GM12878 (cell line): Measurements from ENCODE around the gene CSMD2. TPM values are rescaled to one million over a fixed set of nuclear protein-coding genes. Genes with fewer than 3 reads are reported as not detected.

ENCODE experiments used
- ATAC-seq: fragments of 200-7000 bp; cut with Tn5 transposase; 3 replicates; pipeline ENCODE4 v1.9.1; 2020; ENCODE audit warnings: mild to moderate bottlenecking, moderate library complexity
- BruUV-seq: library from RNA; stranded (reverse); fragments of 400-500 nt; replicated peaks from 2 replicates; lab custom pipeline; 2021; lab: Mats Ljungman, UMichigan
- CTCF ChIA-PET: fragments of 300-600 bp; sonication (Branson Sonifier 250); formaldehyde crosslinking; extraction: SDS; loops from one replicate; lab custom pipeline; 2021; ENCODE audit warnings: inconsistent platforms; lab: Yijun Ruan, JAX
- POLR2A ChIA-PET: fragments of 350-600 bp; formaldehyde crosslinking; extraction: SDS; loops from one replicate; lab custom pipeline; 2021; ENCODE audit warnings: inconsistent platforms; lab: Charles Lee
- RAD21 ChIA-PET: fragments of 300-600 bp; sonication (Branson Sonifier 250); formaldehyde crosslinking; loops from one replicate; lab custom pipeline; 2023; ENCODE audit warnings: antibody characterized with exemption; ENCODE audit not compliant: unreplicated experiment; lab: Charles Lee
- SMC1A ChIA-PET: fragments of 300-600 bp; sonication (Branson Sonifier 250); formaldehyde crosslinking; loops from one replicate; lab custom pipeline; 2023; ENCODE audit not compliant: unreplicated experiment, uncharacterized antibody; lab: Charles Lee
- DNase-seq: peaks from one replicate; pipeline ENCODE4 v3.0.0-alpha.2; 2011; ENCODE audit warnings: low read depth, low spot score
- FAIRE-seq: peaks from 3 replicates; lab custom pipeline; 2011; peaks lifted over from hg19 to GRCh38; lab: Jason Lieb, UNC
- H2AFZ ChIP-seq: 2 replicates; pipeline ENCODE4 v1.6.0; 2011; ENCODE audit warnings: low read depth, low read length, control low read depth; ENCODE audit not compliant: control insufficient read depth
- H3K27ac ChIP-seq: 2 replicates; pipeline ENCODE4 v1.5.1; 2011; ENCODE audit warnings: control low read depth; ENCODE audit not compliant: control insufficient read depth, insufficient read depth
- H3K27me3 ChIP-seq, 2 experiments: replicated peaks in 1 of 2; 2 replicates each; pipeline versions ENCODE4 v1.6.0 to v1.6.1; 2011; ENCODE audit warnings: low read length in 1 of 2; ENCODE audit not compliant: control insufficient read depth in 2 of 2, insufficient read depth in 2 of 2
- H3K36me3 ChIP-seq, 2 experiments: 2 replicates each; pipeline ENCODE4 v1.5.1; 2011; ENCODE audit warnings: low read length in 1 of 2; ENCODE audit not compliant: control insufficient read depth in 2 of 2, insufficient read depth in 2 of 2
- H3K4me1 ChIP-seq: 2 replicates; pipeline ENCODE4 v1.6.1; 2011; ENCODE audit warnings: mild to moderate bottlenecking, low read length, moderate library complexity, mixed read lengths; ENCODE audit not compliant: control insufficient read depth, insufficient read depth
- H3K4me2 ChIP-seq: 2 replicates; pipeline ENCODE4 v1.6.0; 2011; ENCODE audit warnings: control low read depth; ENCODE audit not compliant: control insufficient read depth, insufficient read depth
- H3K4me3 ChIP-seq: fragments of 200-600 bp; sonication (generic); 2 replicates; pipeline ENCODE4 v1.5.1; 2016
- H3K79me2 ChIP-seq: 2 replicates; pipeline ENCODE4 v1.6.0; 2011; ENCODE audit warnings: low read length; ENCODE audit not compliant: control insufficient read depth, insufficient read depth
- H3K9ac ChIP-seq: 2 replicates; pipeline ENCODE4 v1.8.0; 2011; ENCODE audit warnings: low read length, control low read depth, mixed read lengths; ENCODE audit not compliant: control insufficient read depth, insufficient read depth
- H3K9me3 ChIP-seq: replicated peaks from 3 replicates; pipeline ENCODE4 v1.5.1; 2011; ENCODE audit warnings: mild to moderate bottlenecking, low read length; ENCODE audit not compliant: control insufficient read depth, insufficient read depth
- H4K20me1 ChIP-seq: 2 replicates; pipeline ENCODE4 v1.6.0; 2011; ENCODE audit not compliant: control insufficient read depth, insufficient read depth
- PBX3 ChIP-seq: IDR thresholded peaks from 2 replicates; pipeline ENCODE4 v1.6.1; 2011; ENCODE audit warnings: mild to moderate bottlenecking, low read depth, low read length, moderate library complexity; ENCODE audit not compliant: insufficient replicate concordance
- RELA ChIP-seq: fragments of 450-650 bp; IDR thresholded peaks from 2 replicates; pipeline ENCODE4 v1.8.0; 2014; ENCODE audit warnings: borderline replicate concordance; ENCODE audit not compliant: partially characterized antibody
- SMC3 ChIP-seq: IDR thresholded peaks from 2 replicates; pipeline ENCODE4 v1.6.1; 2011; ENCODE audit warnings: low read length, improper control_type of control experiment, borderline replicate concordance
- ZNF24 ChIP-seq: fragments of 450-650 bp; IDR thresholded peaks from 2 replicates; pipeline ENCODE4 v1.6.1; 2017; ENCODE audit warnings: antibody characterized with exemption, mild to moderate bottlenecking
- WGBS: methylation state at CpG from one replicate; pipeline ENCODE4 v1.1.6; 2016; ENCODE audit warnings: low lambda C conversion rate; ENCODE audit not compliant: insufficient replicate concordance, insufficient coverage; ENCODE audit errors: missing lambda C conversion rate; 5-methylcytosine and 5-hydroxymethylcytosine counted together
- in situ Hi-C: fragments of 300-500 bp; cut with MboI; formaldehyde crosslinking; loops from 9 replicates; pipeline ENCODE4 v1.14.3; 2018; ENCODE audit warnings: mixed read lengths
- intact Hi-C: fragments of 100-400 bp; cut with micrococcal nuclease; formaldehyde crosslinking; loops from one replicate; pipeline ENCODE4 v1.14.2; 2022; ENCODE audit not compliant: unreplicated experiment
- polyA plus RNA-seq, 11 experiments: library from polyadenylated mRNA; depleted of rRNA in 4 of 11; unstranded in 6 of 11; stranded (reverse) in 5 of 11; fragments of >200 nt; fragmentation: Nextera tagmentation in 4 of 11; fragmentation: Illumina TruSeq in 1 of 11; extraction: Ambion mirVana in 4 of 11; extraction: Trizol in 1 of 11; gene quantifications; 1 replicate in 1 of 11; 2 replicates in 10 of 11; pipeline versions ENCODE4 v1.2.1 to v1.2.3, GENCODE V29; 2011 to 2016; ENCODE audit warnings: inconsistent platforms in 2 of 11, missing spikeins in 2 of 11, low read depth in 1 of 11
- total RNA-seq, 4 experiments: library from RNA; depleted of rRNA in 3 of 4; stranded (reverse); fragments of >200 nt in 3 of 4; fragmentation: Illumina TruSeq in 1 of 4; extraction: Trizol in 1 of 4; gene quantifications; 2 replicates each; pipeline versions ENCODE4 v1.2.1 to v1.2.3, GENCODE V29; 2013 to 2021

CSMD2 gene
- total and polyA plus RNA-seq, 10 of the 15 experiments (the other 5 are each of a cell fraction or from before 2014, with no cell fraction given) = under 0.01 TPM; not detected in 9

- no peak overlapping the region for H3K9ac ChIP-seq
- H3K4me1 ChIP-seq = no peaks in the 10 kb centered on the region
- H4K20me1 ChIP-seq = no peaks in the 10 kb centered on the region
- RAD21 ChIA-PET = no interaction called here
- no peak overlapping the region for H3K4me2 ChIP-seq
- WGBS = 0% methylated on average over 1 of the region's 1 CpG
- intact Hi-C loops (no loop called here), in situ Hi-C loops (no loop called here)
- DNase-seq = no peak
- CTCF ChIA-PET = interaction anchor here (0.8 to 1.2 kb wide), 3 partner anchors 103 to 1006 kb away, joined by 3 to 4 read pairs (median 4); no protein-coding TSS in a partner anchor
- peaks cover 0 to 3% of the 10 kb centered on the region in 2 experiments; a peak in 2 of 4 replicates for H3K27me3 ChIP-seq
- ATAC-seq = no peak
- no peak overlapping the region for H2AFZ ChIP-seq
- POLR2A ChIA-PET = no interaction called here
- FAIRE-seq = no peak
- no peak overlapping the region for H3K4me3 ChIP-seq
- SMC1A ChIA-PET = no interaction called here
- no TSS peak for BruUV-seq
- H3K36me3 ChIP-seq = no peaks in the 10 kb centered on the region
- no peak for TF ChIP-seq ZNF24
- no peak for TF ChIP-seq RELA
- H3K27ac ChIP-seq = no peak overlapping the region
- no peaks in the 10 kb centered on the region for H3K79me2 ChIP-seq
- no peaks in the 10 kb centered on the region for H3K9me3 ChIP-seq
Observed at GRCh38 chr1:33736496-33736895, 428.5 kb downstream of the CSMD2 start.

- 0% methylated on average over 3 of the region's 3 CpGs for WGBS
- ChIA-PET RAD21 (no interaction called here), POLR2A (no interaction called here), CTCF (interaction anchor here (0.8 to 3.5 kb wide), 5 partner anchors 103 to 725 kb away, joined by 3 to 8 read pairs (median 4); no protein-coding TSS in a partner anchor), SMC1A (interaction anchor here (0.6 to 1.3 kb wide), 3 partner anchors 278 to 859 kb away, joined by 3 read pairs; no protein-coding TSS in a partner anchor)
- no peak for TF ChIP-seq PBX3
- peak; percentile 7; the same call in 1 of the 2 replicates for TF ChIP-seq SMC3
- no TSS peak for BruUV-seq
- H2AFZ ChIP-seq = no peak overlapping the region
- no peak for FAIRE-seq
- no peak for ATAC-seq
- H3K4me3 ChIP-seq = no peak overlapping the region
- in situ Hi-C loops = no loop called here
- no peak for DNase-seq
- intact Hi-C loops = no loop called here
- no peaks in the 10 kb centered on the region for H3K9me3 ChIP-seq
- no peak overlapping the region for H3K4me2 ChIP-seq
- no peaks in the 10 kb centered on the region for H4K20me1 ChIP-seq
- H3K79me2 ChIP-seq = no peaks in the 10 kb centered on the region
- H3K9ac ChIP-seq = no peak overlapping the region
- peaks cover 0 to 3% of the 10 kb centered on the region in 2 experiments; a peak in 1 of 4 replicates for H3K27me3 ChIP-seq
- H3K27ac ChIP-seq = no peak overlapping the region
- no peaks in the 10 kb centered on the region for H3K4me1 ChIP-seq
- no peaks in the 10 kb centered on the region for H3K36me3 ChIP-seq
Observed at GRCh38 chr1:33735624-33736023, 429.4 kb downstream of the CSMD2 start.
